Vagina (tissue), 2 donors: ENCODE measurements around the gene CDH4. TPM values are rescaled to one million over a fixed set of nuclear protein-coding genes. Genes with fewer than 3 reads are reported as not detected.

Experiments used
- DNase-seq, 2 donors: peaks; one replicate each; pipeline ENCODE4 v3.0.0-alpha.2; 2017; ENCODE audit errors: extremely low spot score in 2 of 2
- H3K27ac ChIP-seq: fragments of 200-600 bp; sonication (generic); one replicate; pipeline ENCODE4 v1.5.1; 2019
- H3K27me3 ChIP-seq: fragments of 200-600 bp; sonication (generic); one replicate; pipeline ENCODE4 v1.5.1; 2019
- H3K36me3 ChIP-seq, 2 donors: fragments of 200-600 bp; sonication (generic); one replicate each; pipeline ENCODE4 v1.5.1; 2017 to 2019
- H3K4me1 ChIP-seq: fragments of 200-600 bp; sonication (generic); one replicate; pipeline ENCODE4 v1.5.1; 2019
- H3K4me3 ChIP-seq, 2 donors: fragments of 200-600 bp; sonication (generic); 1 replicate in 1 of 2; 2 replicates in 1 of 2; pipeline ENCODE4 v1.5.1; 2016 to 2019
- H3K9me3 ChIP-seq: fragments of 200-600 bp; sonication (generic); one replicate; pipeline ENCODE4 v1.5.1; 2019
- CTCF ChIP-seq, 3 experiments: fragments of 450-650 bp in 2 of 3; fragments of 200-600 bp in 1 of 3; sonication (generic) in 1 of 3; IDR thresholded peaks; one replicate each; pipeline ENCODE4 v1.5.1; 2017 to 2019; ENCODE audit warnings: antibody characterized with exemption in 3 of 3, mild to moderate bottlenecking in 2 of 3, moderate library complexity in 2 of 3
- POLR2A ChIP-seq, 2 donors: fragments of 450-650 bp; IDR thresholded peaks; one replicate each; pipeline ENCODE4 v1.6.1; 2017; ENCODE audit warnings: antibody characterized with exemption in 2 of 2, mild to moderate bottlenecking in 2 of 2, moderate library complexity in 2 of 2
- POLR2AphosphoS5 ChIP-seq, 2 donors: sonication (generic); formaldehyde crosslinking; IDR thresholded peaks; one replicate each; pipeline ENCODE4 v1.9.0; 2017; ENCODE audit warnings: antibody characterized with exemption in 2 of 2, mild to moderate bottlenecking in 2 of 2, low read depth in 1 of 2; ENCODE audit not compliant: insufficient read depth in 1 of 2
- intact Hi-C: fragments of 100-400 bp; cut with DNase I; formaldehyde crosslinking; loops from one replicate; pipeline ENCODE4 v1.15.1; 2023
- total RNA-seq: library from RNA; depleted of rRNA; stranded (reverse); fragments of >200 nt; gene quantifications from one replicate; pipeline ENCODE4 v1.2.3, GENCODE V29; 2016

CDH4 gene
- total RNA-seq, 1 donor from 2014 or later, result 0.25 TPM

- H3K27me3 ChIP-seq, result no peaks in the 10 kb centered on the region
- H3K36me3 ChIP-seq, result no peaks in the 10 kb centered on the region
- no peaks in the 10 kb centered on the region for H3K9me3 ChIP-seq
- no peak for TF ChIP-seq POLR2AphosphoS5 (IDR thresholded peaks at IDR 0.05; ENCODE audit: insufficient read depth in 1 of 2, low read depth in 1 of 2)
- TF ChIP-seq CTCF (IDR thresholded peaks at IDR 0.05), result no peak
- no peak for TF ChIP-seq POLR2A (IDR thresholded peaks at IDR 0.05)
- H3K27ac ChIP-seq, result no peak overlapping the region
- no peaks in the 10 kb centered on the region for H3K4me1 ChIP-seq
- H3K4me3 ChIP-seq, result no peak overlapping the region
- no peak for DNase-seq
- intact Hi-C loops, result no loop called here
Observed at GRCh38 chr20:61847420-61847748, 595.3 kb downstream of the CDH4 start.

- Histone ChIP-seq H3K36me3 (no peaks in the 10 kb centered on the region), H3K4me3 (no peak overlapping the region), H3K4me1 (no peaks in the 10 kb centered on the region), H3K9me3 (no peaks in the 10 kb centered on the region), H3K27ac (no peak overlapping the region), H3K27me3 (no peaks in the 10 kb centered on the region)
- no peak for DNase-seq
- intact Hi-C loops, result no loop called here
- TF ChIP-seq CTCF (IDR thresholded peaks at IDR 0.05) (no peak), POLR2A (IDR thresholded peaks at IDR 0.05) (no peak), POLR2AphosphoS5 (IDR thresholded peaks at IDR 0.05; ENCODE audit: insufficient read depth in 1 of 2, low read depth in 1 of 2) (no peak)
Observed at GRCh38 chr20:61847986-61848385, 595.9 kb downstream of the CDH4 start.

GRCh38 chr20:61848851-61849250 lies 596.8 kb downstream of the CDH4 start:
- intact Hi-C loops, result no loop called here
- Histone ChIP-seq H3K27me3 (no peaks in the 10 kb centered on the region), H3K4me3 (no peak overlapping the region), H3K9me3 (no peaks in the 10 kb centered on the region), H3K4me1 (no peaks in the 10 kb centered on the region), H3K36me3 (no peaks in the 10 kb centered on the region), H3K27ac (no peak overlapping the region)
- no peak for DNase-seq
- TF ChIP-seq POLR2A (IDR thresholded peaks at IDR 0.05) (no peak), CTCF (IDR thresholded peaks at IDR 0.05) (no peak), POLR2AphosphoS5 (IDR thresholded peaks at IDR 0.05; ENCODE audit: insufficient read depth in 1 of 2, low read depth in 1 of 2) (no peak)

- DNase-seq, result no peak
- H3K4me1 ChIP-seq, result no peaks in the 10 kb centered on the region
- H3K4me3 ChIP-seq, result no peak overlapping the region
- no peak overlapping the region for H3K27ac ChIP-seq
- TF ChIP-seq POLR2A (IDR thresholded peaks at IDR 0.05), result no peak
- no peak for TF ChIP-seq POLR2AphosphoS5 (IDR thresholded peaks at IDR 0.05; ENCODE audit: insufficient read depth in 1 of 2, low read depth in 1 of 2)
- TF ChIP-seq CTCF (IDR thresholded peaks at IDR 0.05), result no peak
- H3K36me3 ChIP-seq, result no peaks in the 10 kb centered on the region
- H3K27me3 ChIP-seq, result no peaks in the 10 kb centered on the region
- intact Hi-C loops, result no loop called here
- no peaks in the 10 kb centered on the region for H3K9me3 ChIP-seq
Observed at GRCh38 chr20:61849376-61849775, 597.3 kb downstream of the CDH4 start.

GRCh38 chr20:61849822-61850221 lies 597.8 kb downstream of the CDH4 start:
- Histone ChIP-seq H3K36me3 (no peaks in the 10 kb centered on the region), H3K4me1 (no peaks in the 10 kb centered on the region), H3K4me3 (no peak overlapping the region), H3K27ac (no peak overlapping the region), H3K27me3 (no peaks in the 10 kb centered on the region), H3K9me3 (no peaks in the 10 kb centered on the region)
- TF ChIP-seq CTCF (IDR thresholded peaks at IDR 0.05), result no peak
- TF ChIP-seq POLR2AphosphoS5 (IDR thresholded peaks at IDR 0.05; ENCODE audit: insufficient read depth in 1 of 2, low read depth in 1 of 2), result no peak
- no peak for TF ChIP-seq POLR2A (IDR thresholded peaks at IDR 0.05)
- no peak for DNase-seq
- intact Hi-C loops, result no loop called here
